ENCODE results near the gene PLEKHA8. TPM values are rescaled to one million over a fixed set of nuclear protein-coding genes. Genes with fewer than 3 reads are reported as not detected.

PLEKHA8 gene
- total RNA-seq, 4 donors from 2014 or later, result 9.0 to 23.4 (median 13.0) TPM

DNA sequence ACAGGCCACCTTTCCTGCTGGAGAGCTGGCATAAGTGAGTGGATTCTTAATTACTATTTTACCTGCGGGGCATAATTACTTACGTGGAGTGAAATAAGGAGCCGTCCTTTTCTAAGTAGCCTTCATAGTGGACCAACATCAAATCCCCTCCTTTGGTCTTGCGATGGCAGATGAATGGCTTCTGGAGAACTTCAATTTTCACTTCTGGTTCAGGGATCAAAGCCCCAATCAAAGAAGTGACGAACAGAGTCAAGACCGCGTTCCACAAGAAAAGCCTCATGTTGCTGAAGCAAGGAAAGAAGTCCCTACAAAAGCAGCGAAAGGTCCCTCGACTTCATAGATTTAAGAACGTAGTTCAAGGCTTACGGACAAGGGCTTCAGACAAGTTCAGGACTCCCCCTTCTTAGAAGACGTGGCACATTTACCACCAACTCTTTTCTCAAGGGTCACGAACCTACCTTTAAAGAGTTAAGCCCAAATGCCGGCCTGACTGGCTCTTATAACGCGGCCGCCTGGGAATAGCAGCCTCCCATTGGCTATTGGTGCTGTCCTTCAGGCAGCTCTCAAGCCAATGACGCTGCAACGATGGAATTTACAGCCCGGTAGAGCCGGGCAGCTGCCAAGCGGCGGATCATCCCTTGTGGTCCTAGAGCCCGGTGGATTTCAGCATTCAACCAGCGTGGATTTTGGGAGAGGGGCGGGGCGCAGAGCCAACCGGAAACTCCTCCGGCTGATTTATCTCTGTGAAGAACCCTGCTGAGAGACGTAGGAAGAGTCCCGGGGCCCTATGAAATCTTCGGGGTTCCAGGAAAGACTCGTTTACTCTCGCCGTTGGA lies 1.8 kb upstream of the PLEKHA8 start, which contains the start of gene FKBP14:
FKBP14 (minus strand) TSS at position 474 of the 836 bp plus-strand sequence; CDS start at position 280, 194 bp downstream.
- DNase-seq (ENCODE audit: low spot score in 2 of 2), result peak; percentile 95 to 97
- Histone ChIP-seq H3K4me1 (peaks cover 0 to 52% (median 16%) of the 10 kb centered on the region in 4 donors), H3K4me3 (peak within 1 kb of the TSS; percentile 91 to 99 (median 94)), H3K27ac (peak within 1 kb of the TSS; percentile 92 to 95 (median 92)), H3K9me3 (no peaks in the 10 kb centered on the region), H3K36me3 (no peaks in the 10 kb centered on the region), H3K27me3 (no peaks in the 10 kb centered on the region)
- TF ChIP-seq EP300 (IDR thresholded peaks at IDR 0.05) (peak; percentile 45 to 85), POLR2A (IDR thresholded peaks at IDR 0.05) (peak in 1 of 2 donors; percentile 52)
- TF ChIP-seq, protein P1, sequence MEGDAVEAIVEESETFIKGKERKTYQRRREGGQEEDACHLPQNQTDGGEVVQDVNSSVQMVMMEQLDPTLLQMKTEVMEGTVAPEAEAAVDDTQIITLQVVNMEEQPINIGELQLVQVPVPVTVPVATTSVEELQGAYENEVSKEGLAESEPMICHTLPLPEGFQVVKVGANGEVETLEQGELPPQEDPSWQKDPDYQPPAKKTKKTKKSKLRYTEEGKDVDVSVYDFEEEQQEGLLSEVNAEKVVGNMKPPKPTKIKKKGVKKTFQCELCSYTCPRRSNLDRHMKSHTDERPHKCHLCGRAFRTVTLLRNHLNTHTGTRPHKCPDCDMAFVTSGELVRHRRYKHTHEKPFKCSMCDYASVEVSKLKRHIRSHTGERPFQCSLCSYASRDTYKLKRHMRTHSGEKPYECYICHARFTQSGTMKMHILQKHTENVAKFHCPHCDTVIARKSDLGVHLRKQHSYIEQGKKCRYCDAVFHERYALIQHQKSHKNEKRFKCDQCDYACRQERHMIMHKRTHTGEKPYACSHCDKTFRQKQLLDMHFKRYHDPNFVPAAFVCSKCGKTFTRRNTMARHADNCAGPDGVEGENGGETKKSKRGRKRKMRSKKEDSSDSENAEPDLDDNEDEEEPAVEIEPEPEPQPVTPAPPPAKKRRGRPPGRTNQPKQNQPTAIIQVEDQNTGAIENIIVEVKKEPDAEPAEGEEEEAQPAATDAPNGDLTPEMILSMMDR (IDR thresholded peaks at IDR 0.05), result peak in 1 of 5 experiments; percentile 44
- WGBS, 2 donors, result 0 to 1% methylated on average over 25 to 35 of the region's 35 CpGs

DNA sequence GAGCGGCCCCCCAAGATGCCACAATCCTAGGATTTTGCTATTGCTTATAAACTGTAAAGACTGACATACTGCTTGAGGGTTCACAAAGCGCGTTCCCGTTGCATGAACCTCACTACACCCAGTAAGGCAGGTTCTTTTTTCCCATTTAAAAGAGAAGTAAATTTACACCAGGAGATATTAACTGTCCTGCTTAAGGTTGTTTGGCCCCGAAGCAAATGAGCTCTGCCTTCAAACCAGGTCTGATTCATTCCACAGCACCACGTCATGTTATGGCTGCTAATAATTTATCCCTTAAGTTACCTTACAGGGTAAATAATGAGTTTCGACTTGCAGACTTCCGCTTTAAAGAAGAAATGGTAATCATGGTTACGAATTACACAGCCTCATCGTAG lies 1.2 kb upstream of the PLEKHA8 start:
- Histone ChIP-seq H3K27me3 (no peaks in the 10 kb centered on the region), H3K27ac (peak overlapping the region; percentile 77 to 95 (median 92)), H3K4me3 (peak overlapping the region; percentile 91 to 99 (median 94)), H3K9me3 (no peaks in the 10 kb centered on the region), H3K36me3 (no peaks in the 10 kb centered on the region), H3K4me1 (peaks cover 0 to 56% (median 18%) of the 10 kb centered on the region in 4 donors)
- DNase-seq (ENCODE audit: low spot score in 2 of 2), result no peak
- WGBS, 2 donors, result 1 to 2% methylated on average over 10 of the region's 10 CpGs
- TF ChIP-seq POLR2A (IDR thresholded peaks at IDR 0.05) (no peak), EP300 (IDR thresholded peaks at IDR 0.05) (no peak)
- TF ChIP-seq, protein P1 (IDR thresholded peaks at IDR 0.05), result no peak

DNA sequence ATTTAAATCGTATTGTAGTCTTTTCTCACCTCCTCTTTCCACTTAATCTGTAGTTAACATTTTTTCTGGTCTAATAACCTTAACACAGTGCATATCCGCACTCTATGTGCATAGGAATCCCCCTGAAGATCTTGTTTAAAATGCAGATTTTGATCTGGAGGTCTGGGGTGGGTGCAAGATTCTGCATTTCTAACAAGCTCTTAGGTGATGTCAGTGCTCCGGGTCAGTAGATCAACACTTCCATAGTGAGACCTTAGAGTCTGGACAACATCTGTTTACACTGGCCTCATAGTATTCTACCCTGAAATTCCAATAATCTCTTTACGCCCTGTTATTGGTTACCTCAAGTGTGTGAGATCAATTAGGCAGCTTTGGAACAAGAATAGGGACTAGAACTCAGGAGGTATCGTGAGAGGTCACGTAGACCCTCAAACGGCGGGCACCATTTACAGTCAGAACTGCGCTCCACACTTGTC lies 434 bp upstream of the PLEKHA8 start:
- Histone ChIP-seq H3K36me3 (no peaks in the 10 kb centered on the region), H3K4me3 (peak overlapping the region; percentile 91 to 99 (median 94)), H3K4me1 (peaks cover 0 to 63% (median 20%) of the 10 kb centered on the region in 4 donors), H3K27ac (peak overlapping the region; percentile 92 to 95 (median 92)), H3K27me3 (no peaks in the 10 kb centered on the region), H3K9me3 (no peaks in the 10 kb centered on the region)
- TF ChIP-seq EP300 (IDR thresholded peaks at IDR 0.05) (no peak), POLR2A (IDR thresholded peaks at IDR 0.05) (no peak)
- TF ChIP-seq, protein P1 (IDR thresholded peaks at IDR 0.05), result no peak
- 2% methylated on average over 9 of the region's 9 CpGs for WGBS, 2 donors
- no peak for DNase-seq (ENCODE audit: low spot score in 2 of 2)

DNA sequence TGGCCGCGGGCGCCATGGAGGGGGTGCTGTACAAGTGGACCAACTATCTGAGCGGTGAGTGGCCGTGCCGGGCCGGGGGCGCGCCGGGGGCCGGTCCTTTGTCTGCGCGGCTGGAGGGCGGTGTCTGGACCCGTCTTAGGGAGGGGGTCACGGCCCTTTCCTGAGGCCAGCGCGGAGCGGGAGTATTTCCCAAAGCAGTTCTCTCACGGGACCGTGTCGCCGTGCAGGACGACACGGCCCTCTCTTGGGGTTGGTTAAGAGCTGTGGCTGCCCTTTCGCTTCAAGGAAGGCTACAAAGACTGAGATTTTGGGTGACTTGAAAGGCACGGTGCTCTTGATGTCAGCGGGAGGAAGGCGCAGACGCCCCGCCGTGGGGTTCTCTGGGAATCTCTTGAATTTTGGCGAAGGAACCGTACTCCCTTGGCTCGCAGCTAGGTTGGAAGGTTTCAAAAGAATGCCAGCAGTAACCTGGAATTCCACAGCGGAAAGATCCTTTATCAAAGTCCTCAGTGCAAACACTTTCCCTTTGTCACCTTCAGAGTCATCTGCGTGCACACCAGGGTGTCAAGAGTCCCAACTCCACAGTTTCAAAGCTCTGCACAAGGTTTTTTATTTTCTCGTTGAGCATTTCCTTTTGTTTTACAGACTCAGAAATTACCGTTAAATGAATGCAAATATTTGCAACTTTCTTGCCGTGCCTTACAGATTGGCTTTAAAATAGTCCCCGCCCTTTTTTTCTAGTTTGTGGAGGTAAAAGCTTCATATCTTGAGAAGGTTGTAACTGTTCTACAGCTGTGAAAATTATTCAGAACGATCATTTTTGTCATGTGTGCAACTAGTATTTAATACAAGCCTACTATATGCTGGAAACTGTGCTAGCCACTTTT lies 780 bp downstream of the PLEKHA8 start:
- H3K27me3 ChIP-seq, result no peaks in the 10 kb centered on the region
- TF ChIP-seq, protein P1 (IDR thresholded peaks at IDR 0.05), result no peak
- TF ChIP-seq EP300 (IDR thresholded peaks at IDR 0.05) (no peak), POLR2A (IDR thresholded peaks at IDR 0.05) (no peak)
- peak overlapping the region; percentile 92 to 95 (median 92) for H3K27ac ChIP-seq
- H3K9me3 ChIP-seq, result no peaks in the 10 kb centered on the region
- WGBS, 2 donors, result 0 to 1% methylated on average over 22 to 26 of the region's 42 CpGs
- no peaks in the 10 kb centered on the region for H3K36me3 ChIP-seq
- H3K4me3 ChIP-seq, result peak overlapping the region; percentile 91 to 99 (median 94)
- H3K4me1 ChIP-seq, result peaks cover 0 to 65% (median 22%) of the 10 kb centered on the region in 4 donors
- peak in 1 of 2 donors; percentile 32 for DNase-seq (ENCODE audit: low spot score in 2 of 2)

Data from tibial nerve (tissue), 4 donors.